Frontal cortex (tissue), 4 donors: ENCODE measurements around the gene KIFBP. TPM values are rescaled to one million over a fixed set of nuclear protein-coding genes. Genes with fewer than 3 reads are reported as not detected.

Experiments
- DNase-seq, 2 donors: peaks; one replicate each; pipeline ENCODE4 v3.0.0; 2012; ENCODE audit warnings: low spot score in 2 of 2
- FAIRE-seq: peaks from 2 replicates; lab custom pipeline; 2012; peaks lifted over from hg19 to GRCh38; lab: Jason Lieb, UNC
- total RNA-seq: library from RNA; depleted of rRNA; stranded (reverse); fragments of >200 nt; gene quantifications from one replicate; pipeline ENCODE4 v1.2.3, GENCODE V29; 2014
- donor health status: control.
- donor health status: control.
- donor health status: control.

Gene KIFBP
- total RNA-seq, 1 donor from 2014 or later: 32.2 TPM

DNA sequence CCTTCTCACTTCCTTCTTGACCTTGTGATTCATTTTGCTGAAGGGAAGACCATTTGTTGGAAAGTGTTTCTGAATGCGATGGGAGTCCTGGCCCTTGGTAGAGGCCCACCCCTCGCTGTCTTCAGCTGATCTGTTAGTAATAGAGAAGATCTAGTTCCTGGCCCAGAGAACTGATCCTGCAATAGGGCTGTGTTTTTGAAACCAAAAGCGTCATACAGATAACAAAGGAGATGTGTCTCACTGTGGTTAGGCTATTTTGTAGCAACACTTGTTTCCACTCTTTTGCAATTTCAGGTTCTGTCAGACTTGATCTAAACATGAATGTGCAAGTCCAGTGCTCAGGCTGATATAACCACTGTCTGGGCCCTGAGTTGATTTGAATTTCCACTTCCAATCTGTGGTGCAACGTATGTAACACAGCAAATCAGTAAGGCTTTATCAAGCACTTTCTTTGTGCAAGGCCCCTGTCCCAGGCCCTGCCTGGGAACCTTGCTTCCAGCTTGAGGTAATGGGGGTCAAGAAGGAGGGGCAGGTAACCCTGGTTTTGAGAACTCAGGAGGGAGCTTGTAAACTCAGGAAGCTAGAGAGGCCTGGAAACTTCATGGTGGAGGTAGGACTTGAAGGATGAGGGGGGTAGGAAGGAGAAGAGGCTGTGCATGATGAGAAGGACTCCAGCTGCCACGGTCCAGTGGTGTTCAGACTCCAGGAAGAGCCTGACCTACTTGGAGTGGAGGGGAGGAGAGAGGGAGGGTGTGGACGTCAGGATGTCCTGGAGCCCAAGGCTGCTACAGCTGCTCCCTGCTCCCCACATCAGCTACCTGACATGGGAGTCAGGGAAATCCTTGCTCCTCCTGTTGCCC is 57.1 kb downstream of the KIFBP start:
- DNase-seq: no peak
- no peak for FAIRE-seq

- FAIRE-seq (no peak), DNase-seq (no peak)
Measured at GRCh38 chr10:69047111-69047832, 58.7 kb downstream of the KIFBP start.

- no peak for FAIRE-seq
- DNase-seq: no peak
Measured at GRCh38 chr10:69048103-69048502, 59.5 kb downstream of the KIFBP start.

- FAIRE-seq (no peak), DNase-seq (no peak)
Measured at GRCh38 chr10:69049566-69049961, 61.0 kb downstream of the KIFBP start.

DNA sequence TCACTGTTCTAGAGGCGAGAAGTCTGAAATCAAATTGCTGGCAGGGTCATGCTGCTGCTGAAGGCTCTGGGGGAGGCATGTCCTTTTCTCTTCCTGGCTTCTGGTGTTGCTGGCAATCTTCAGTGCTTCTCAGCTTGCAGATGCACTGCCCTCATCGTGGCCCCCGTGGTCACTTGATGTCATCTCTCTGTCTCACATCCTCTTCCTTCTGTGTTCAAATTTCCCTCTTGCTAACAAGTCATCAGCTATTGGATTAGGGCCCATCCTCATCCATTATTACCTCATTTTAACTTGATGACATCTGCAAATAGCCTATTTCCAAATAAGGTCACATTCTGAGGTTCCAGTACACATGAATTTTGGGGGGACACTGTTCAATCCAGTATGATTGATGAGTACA is 62.7 kb downstream of the KIFBP start:
- no peak for FAIRE-seq
- no peak for DNase-seq

DNA sequence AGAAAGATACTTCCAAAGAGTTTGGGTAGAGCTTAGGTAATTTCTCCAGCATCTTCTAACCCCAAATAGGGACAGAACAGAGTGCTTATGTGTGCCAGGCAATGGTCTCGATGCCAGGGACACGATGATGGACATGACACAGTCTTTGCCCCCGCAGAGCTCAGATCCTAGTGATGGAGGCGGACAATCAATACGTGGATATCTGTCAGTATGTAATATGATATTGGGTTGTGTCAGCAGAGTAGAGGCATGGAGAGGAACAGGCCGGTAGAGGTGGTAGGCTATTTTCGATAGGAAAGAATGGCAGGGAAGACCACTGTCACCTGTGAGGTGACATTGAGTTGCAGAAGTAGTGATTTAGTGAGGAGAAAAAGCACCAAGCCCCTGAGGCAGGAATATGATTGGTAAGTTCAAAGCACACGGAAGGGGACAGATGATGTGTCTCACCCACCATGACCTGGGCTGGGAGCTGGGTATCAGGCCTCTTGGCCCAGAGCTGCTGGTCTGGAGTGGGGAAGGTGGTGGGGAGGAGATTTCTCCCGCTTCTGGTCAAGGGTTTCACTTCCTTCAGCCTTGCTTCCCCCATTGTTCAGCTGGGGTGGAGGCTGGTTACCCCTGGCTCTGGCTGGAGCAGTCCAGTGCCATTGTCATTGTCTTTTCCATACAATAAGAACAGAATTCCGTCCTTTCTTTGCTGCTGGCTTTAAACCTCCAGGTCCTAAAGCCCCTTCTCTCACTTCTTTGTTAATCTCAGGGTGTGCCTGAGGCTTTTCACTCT is 63.3 kb downstream of the KIFBP start:
- DNase-seq: no peak
- FAIRE-seq: no peak

GRCh38 chr10:69052736-69053135 is 64.1 kb downstream of the KIFBP start:
- FAIRE-seq: no peak
- DNase-seq: no peak

GRCh38 chr10:69055241-69055640 is 66.6 kb downstream of the KIFBP start:
- no peak for DNase-seq
- FAIRE-seq: no peak

GRCh38 chr10:69056129-69056528 is 67.5 kb downstream of the KIFBP start:
- FAIRE-seq (no peak), DNase-seq (no peak)

GRCh38 chr10:69056536-69057260 is 68.1 kb downstream of the KIFBP start:
- FAIRE-seq: no peak
- DNase-seq: no peak

DNA sequence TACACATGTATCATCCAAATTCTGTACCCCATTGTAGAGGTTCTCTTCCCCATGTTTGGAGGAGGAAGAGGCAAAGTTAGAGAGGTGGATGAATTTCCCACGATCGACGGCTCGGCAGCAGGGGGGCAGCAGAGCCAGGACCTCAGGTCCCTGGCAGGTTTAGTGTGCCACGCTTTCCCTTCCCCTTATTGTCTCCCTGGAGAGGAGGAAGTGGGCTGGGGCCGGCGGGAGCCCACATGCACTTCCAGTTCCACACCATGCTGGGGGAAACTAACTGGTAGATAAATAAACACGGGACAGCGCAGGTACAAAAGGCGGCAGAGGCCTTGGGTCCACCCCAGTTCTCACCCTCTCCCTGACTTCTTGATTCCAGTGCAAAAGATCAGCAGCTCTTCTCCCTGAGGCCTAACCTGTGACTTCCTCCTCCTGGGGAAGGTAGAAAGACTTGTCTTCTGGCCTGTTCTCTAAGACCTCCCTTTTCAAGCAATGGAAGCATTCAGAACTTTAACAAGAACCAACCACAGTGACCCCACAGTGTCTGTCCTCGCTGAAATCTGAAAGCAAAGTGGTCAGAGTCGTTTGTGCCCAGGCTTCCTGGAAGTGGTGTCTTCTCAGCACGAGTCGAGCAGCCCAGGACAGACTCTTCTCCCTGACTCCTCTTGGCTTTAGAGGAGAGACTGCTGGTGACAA is 68.8 kb downstream of the KIFBP start:
- no peak for FAIRE-seq
- no peak for DNase-seq

DNA sequence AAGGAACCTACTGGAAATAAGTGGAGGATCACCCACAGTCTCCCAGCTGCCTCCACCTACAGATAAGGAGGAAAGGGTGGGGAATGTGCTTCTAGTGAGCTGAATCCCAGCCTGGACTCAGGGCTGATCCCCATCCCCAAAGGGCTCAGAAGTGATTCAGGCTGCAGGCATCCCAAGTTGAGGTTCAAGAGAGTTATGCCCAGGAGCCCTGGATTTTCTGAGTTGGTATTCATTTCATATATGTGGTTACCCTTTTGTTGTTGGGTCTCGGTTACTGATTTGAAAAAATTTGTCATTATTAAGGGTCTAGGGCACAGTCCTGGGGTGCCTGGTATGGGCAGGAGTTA is 69.3 kb downstream of the KIFBP start:
- no peak for FAIRE-seq
- DNase-seq: no peak

GRCh38 chr10:69060127-69060798 is 71.7 kb downstream of the KIFBP start:
- FAIRE-seq: no peak
- DNase-seq: no peak

DNA sequence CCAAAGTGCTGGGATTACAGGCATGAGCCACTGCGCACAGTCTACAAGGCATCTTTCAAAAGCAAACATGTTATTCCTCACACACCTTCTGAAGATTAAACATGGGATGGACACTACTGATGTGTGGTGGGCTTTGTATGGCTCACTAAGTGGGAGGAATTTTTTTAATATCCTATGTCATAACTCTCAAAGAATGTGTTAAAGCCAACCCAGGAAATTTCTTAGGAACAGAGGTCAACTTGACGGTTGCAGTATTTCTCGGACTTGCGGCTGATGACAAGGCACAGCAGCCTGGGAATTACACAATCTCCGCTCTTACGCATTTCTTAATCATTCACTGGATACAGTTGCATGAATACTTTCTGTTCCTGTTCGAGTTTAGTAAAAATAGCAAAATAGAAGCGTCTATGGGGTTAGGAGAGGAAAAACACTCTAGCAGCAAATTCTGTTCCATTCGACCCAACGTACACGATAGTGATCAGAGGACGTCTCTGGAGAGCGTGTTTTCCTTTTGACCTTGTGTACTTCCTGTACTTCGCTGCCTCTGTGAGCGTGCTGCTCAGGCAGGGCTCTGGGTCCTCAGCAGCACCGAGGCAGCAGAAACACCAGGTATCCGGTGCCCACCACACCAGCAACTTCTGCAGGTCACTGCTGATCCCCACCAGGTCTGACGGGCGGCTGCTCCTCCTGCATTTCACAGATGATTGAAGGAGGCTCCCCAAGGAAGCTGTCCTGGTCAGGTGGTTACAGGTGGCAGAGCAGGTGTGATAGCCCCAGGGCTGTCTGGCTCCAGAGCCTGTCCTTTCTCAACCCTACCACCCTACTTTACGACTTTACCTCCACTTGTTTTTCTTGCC is 72.9 kb downstream of the KIFBP start:
- DNase-seq: no peak
- FAIRE-seq: no peak

DNA sequence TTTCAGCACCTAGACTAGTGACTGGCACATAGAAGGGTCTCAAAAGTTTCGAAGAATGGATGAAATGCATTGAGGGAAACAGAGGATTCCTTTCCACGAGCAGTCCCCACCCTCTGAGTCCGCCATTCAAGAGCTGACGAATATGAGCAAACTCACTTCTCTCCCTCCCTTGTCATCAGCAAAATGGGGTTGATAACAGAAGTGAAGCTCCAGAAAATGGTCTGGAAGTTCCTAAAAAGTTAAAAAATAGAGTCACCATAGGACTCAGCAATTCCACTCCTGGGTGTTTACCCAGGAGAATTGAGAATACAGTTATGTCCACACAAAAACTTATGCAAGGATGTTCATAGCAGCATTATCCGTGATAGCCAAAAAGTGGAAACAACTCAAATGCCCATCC is 74.3 kb downstream of the KIFBP start:
- FAIRE-seq (no peak), DNase-seq (no peak)

GRCh38 chr10:69064762-69065328 is 76.2 kb downstream of the KIFBP start:
- DNase-seq (no peak), FAIRE-seq (no peak)

DNA sequence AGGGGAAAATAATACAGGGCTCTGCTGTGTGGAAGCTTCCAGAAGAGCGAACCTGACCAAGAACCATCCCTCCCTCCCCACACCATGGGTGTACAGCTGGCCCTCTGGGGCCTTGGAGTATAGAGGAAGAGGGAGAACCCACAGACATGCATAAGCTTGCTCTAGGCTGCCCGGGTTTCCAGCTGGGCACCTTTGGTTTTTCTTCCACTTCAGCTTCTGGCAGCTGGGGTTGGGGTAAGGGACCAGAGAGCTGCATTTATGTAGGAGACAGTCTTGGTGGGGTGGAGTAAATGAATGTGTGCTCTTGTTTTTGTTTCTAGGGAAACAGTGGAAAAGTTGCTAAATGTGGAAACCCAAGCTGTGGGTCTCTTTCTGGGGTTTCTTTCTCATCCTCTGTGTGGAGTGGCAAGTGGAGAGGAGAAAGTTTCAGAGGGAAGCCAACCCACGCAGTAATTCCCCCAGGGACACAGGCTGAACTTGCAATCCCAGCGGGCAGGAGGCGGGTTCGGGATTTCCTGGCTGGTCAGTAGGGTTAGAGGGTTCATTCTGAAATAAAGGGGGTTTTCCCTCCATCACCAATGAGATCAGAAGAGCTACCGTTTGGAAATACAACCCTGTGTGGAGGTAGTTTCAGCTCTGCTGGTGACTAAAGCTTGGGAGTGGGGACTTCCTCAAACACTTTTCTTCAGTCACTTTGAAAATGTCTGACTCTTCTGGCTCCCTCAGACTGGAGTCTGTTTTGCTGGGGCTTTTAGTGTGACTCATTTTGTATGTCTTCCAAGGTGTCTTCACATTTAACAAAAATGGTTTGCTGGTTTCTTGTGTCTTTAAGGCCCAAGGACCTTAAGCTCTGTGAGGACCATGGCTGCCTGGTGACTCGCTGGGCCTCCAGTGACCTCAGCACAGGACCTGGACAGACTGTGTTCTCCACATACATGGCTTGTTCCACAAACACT is 77.1 kb downstream of the KIFBP start:
- no peak for DNase-seq

More for the DNA sequence above, 77.1 kb downstream of the KIFBP start:
- no peak for FAIRE-seq
